Fibroblast of upper back skin (primary cell): Measurements from ENCODE around the gene C10orf105.

ENCODE experiments used
- DNase-seq: peaks from one replicate; pipeline ENCODE4 v3.0.0-alpha.2; 2013

Gene C10orf105

GRCh38 chr10:71715860-71716259 lies 3.7 kb downstream of the C10orf105 start:
- DNase-seq: no peak

GRCh38 chr10:71715026-71715425 lies 4.6 kb downstream of the C10orf105 start:
- DNase-seq: no peak

- DNase-seq: no peak
These were observed 5.0 kb downstream of the C10orf105 start for GRCh38 chr10:71714592-71714991.

- no peak for DNase-seq
These were observed 5.6 kb downstream of the C10orf105 start for GRCh38 chr10:71714031-71714410.

- peak; percentile 51 for DNase-seq
These were observed 6.2 kb downstream of the C10orf105 start for GRCh38 chr10:71713135-71714030.

GRCh38 chr10:71712572-71713134 lies 6.9 kb downstream of the C10orf105 start:
- DNase-seq: no peak

- no peak for DNase-seq
These were observed 7.4 kb downstream of the C10orf105 start for GRCh38 chr10:71712170-71712569.

GRCh38 chr10:71711052-71711623 lies 8.4 kb downstream of the C10orf105 start:
- DNase-seq: no peak

GRCh38 chr10:71710519-71710918 lies 9.1 kb downstream of the C10orf105 start:
- DNase-seq: no peak

GRCh38 chr10:71708897-71709882 lies 10.4 kb downstream of the C10orf105 start:
- DNase-seq: no peak

GRCh38 chr10:71708301-71708703 lies 11.3 kb downstream of the C10orf105 start:
- DNase-seq: peak; percentile 10

- DNase-seq: no peak
These were observed 12.3 kb downstream of the C10orf105 start for GRCh38 chr10:71707240-71707789.

GRCh38 chr10:71706216-71707121 lies 13.1 kb downstream of the C10orf105 start:
- no peak for DNase-seq

- no peak for DNase-seq
These were observed 14.0 kb downstream of the C10orf105 start for GRCh38 chr10:71705582-71705981.

- DNase-seq: no peak
These were observed 14.8 kb downstream of the C10orf105 start for GRCh38 chr10:71704816-71705215.

- DNase-seq: no peak
These were observed 16.0 kb downstream of the C10orf105 start for GRCh38 chr10:71703577-71703976.

- no peak for DNase-seq
These were observed 18.0 kb downstream of the C10orf105 start for GRCh38 chr10:71701496-71702132.

GRCh38 chr10:71700731-71701368 lies 18.7 kb downstream of the C10orf105 start:
- DNase-seq: no peak

GRCh38 chr10:71698737-71699136 lies 20.8 kb downstream of the C10orf105 start:
- no peak for DNase-seq
